ENCODE measurements around the gene C2CD2. TPM values are rescaled to one million over a fixed set of nuclear protein-coding genes. Genes with fewer than 3 reads are reported as not detected.

Gene C2CD2
- total RNA-seq, 2 experiments from 2014 or later = 7.0 to 8.8 TPM

- no peaks in the 10 kb centered on the region for H3K9me3 Mint-ChIP-seq
- DNase-seq = no peak
- CTCF ChIA-PET = interaction anchor here (0.6 kb wide), 1 partner anchor 15 kb away, joined by 4 read pairs; no protein-coding TSS in a partner anchor
- no peak overlapping the region for H3K27ac Mint-ChIP-seq
- no peaks in the 10 kb centered on the region for H3K27me3 Mint-ChIP-seq
- POLR2A ChIA-PET = interaction anchor here (0.7 kb wide), 1 partner anchor 30 kb away, joined by 3 read pairs; no protein-coding TSS in a partner anchor
- peaks cover 19% of the 10 kb centered on the region for H3K4me1 Mint-ChIP-seq
- no peak overlapping the region for H3K4me3 Mint-ChIP-seq
- no peaks in the 10 kb centered on the region for H3K36me3 Mint-ChIP-seq (ENCODE audit: low read depth)
These were observed 34.0 kb downstream of the C2CD2 start for GRCh38 chr21:41919666-41920398.

DNA sequence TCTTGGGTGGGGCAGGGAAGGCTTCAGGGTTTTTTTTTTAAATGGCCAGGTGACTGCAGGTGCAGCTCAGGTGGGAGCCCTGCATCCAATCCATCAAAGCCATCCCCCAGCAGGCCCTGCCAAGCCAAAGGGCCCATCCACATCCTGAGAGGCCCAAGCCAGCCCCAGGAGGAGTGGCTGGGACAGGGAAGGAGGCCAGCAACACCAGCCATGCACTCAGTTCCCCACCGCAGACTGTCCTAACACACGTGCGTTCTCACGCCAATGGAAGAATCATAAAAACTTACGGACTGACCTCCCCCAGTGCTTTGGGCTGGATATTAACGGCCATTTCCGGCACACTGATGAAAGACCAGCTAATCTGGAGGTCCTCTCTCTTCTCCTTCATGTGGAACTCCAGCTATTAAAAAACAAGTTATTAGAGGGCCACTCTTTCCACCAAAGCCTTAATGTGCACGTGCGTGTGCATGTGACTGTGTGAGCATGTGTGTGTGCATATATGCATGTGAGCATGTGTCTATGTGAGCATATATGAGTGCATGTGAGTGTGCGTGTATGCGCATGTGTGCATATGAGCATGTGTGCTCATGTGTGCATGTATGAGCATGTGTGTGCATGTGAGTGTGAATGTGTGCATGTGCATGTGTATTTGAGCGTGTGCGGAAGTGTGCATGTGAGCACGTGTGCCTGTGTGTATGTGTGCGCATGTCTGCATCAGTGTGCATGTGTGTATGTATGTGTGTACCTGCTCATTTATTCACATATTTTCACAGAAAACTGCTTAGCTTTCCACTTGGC is 35.1 kb downstream of the C2CD2 start:
- Mint-ChIP-seq H3K27me3 (no peaks in the 10 kb centered on the region), H3K27ac (no peak overlapping the region), H3K4me3 (no peak overlapping the region), H3K4me1 (peaks cover 10% of the 10 kb centered on the region), H3K36me3 (ENCODE audit: low read depth) (no peaks in the 10 kb centered on the region), H3K9me3 (no peaks in the 10 kb centered on the region)
- no peak for DNase-seq
- POLR2A ChIA-PET = no interaction called here
- CTCF ChIA-PET = no interaction called here

- H3K27ac Mint-ChIP-seq = no peak overlapping the region
- ChIA-PET CTCF (interaction anchor here (0.5 kb wide), 1 partner anchor 204 kb away, joined by 4 read pairs; no protein-coding TSS in a partner anchor), POLR2A (no interaction called here)
- DNase-seq = no peak
- H3K36me3 Mint-ChIP-seq (ENCODE audit: low read depth) = no peaks in the 10 kb centered on the region
- H3K4me1 Mint-ChIP-seq = peaks cover 2% of the 10 kb centered on the region
- no peaks in the 10 kb centered on the region for H3K9me3 Mint-ChIP-seq
- H3K4me3 Mint-ChIP-seq = no peak overlapping the region
- H3K27me3 Mint-ChIP-seq = no peaks in the 10 kb centered on the region
These were observed 36.3 kb downstream of the C2CD2 start for GRCh38 chr21:41917531-41917930.

DNA sequence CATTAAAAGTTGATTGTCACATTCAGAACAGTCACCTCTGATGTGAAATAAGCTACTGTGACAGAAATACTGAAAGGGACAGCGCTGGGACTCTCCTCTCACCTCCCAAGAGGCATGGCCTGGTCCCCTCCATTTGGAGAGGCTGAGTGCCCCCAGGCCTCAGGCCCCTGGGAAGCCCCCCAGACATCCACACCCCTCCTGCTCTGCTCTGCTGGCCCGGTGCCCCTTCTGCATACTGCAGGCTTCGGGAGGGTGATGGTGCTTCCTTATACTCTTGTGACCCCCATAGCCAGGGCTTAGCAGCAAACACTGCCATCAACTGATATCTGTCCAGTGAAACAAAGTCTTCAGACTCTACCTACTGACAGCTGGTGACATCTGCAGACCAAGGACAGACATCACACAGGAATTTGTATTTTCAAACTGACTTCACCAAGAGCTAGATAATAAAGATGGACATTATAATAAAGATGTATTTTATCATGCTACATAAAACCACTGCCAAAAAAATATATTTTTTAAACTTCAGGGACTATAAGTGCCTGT is 36.9 kb downstream of the C2CD2 start:
- Mint-ChIP-seq H3K4me1 (peaks cover 2% of the 10 kb centered on the region), H3K27me3 (no peaks in the 10 kb centered on the region), H3K4me3 (no peak overlapping the region), H3K9me3 (no peaks in the 10 kb centered on the region), H3K36me3 (ENCODE audit: low read depth) (no peaks in the 10 kb centered on the region), H3K27ac (no peak overlapping the region)
- no peak for DNase-seq
- ChIA-PET CTCF (no interaction called here), POLR2A (no interaction called here)

GRCh38 chr21:41914965-41915364 is 38.9 kb downstream of the C2CD2 start:
- Mint-ChIP-seq H3K9me3 (no peaks in the 10 kb centered on the region), H3K27ac (no peak overlapping the region), H3K36me3 (ENCODE audit: low read depth) (peaks cover 3% of the 10 kb centered on the region), H3K4me3 (no peak overlapping the region), H3K4me1 (no peaks in the 10 kb centered on the region), H3K27me3 (no peaks in the 10 kb centered on the region)
- POLR2A ChIA-PET = no interaction called here
- CTCF ChIA-PET = interaction anchor here (1.0 kb wide), 1 partner anchor 9 kb away, joined by 3 read pairs; no protein-coding TSS in a partner anchor
- DNase-seq = no peak

- DNase-seq = no peak
- Mint-ChIP-seq H3K36me3 (ENCODE audit: low read depth) (peaks cover 3% of the 10 kb centered on the region), H3K4me3 (no peak overlapping the region), H3K9me3 (no peaks in the 10 kb centered on the region), H3K27ac (no peak overlapping the region), H3K4me1 (no peaks in the 10 kb centered on the region), H3K27me3 (no peaks in the 10 kb centered on the region)
- ChIA-PET POLR2A (no interaction called here), CTCF (interaction anchor here (1.0 kb wide), 1 partner anchor 9 kb away, joined by 3 read pairs; no protein-coding TSS in a partner anchor)
These were observed 39.5 kb downstream of the C2CD2 start for GRCh38 chr21:41914358-41914757.

DNA sequence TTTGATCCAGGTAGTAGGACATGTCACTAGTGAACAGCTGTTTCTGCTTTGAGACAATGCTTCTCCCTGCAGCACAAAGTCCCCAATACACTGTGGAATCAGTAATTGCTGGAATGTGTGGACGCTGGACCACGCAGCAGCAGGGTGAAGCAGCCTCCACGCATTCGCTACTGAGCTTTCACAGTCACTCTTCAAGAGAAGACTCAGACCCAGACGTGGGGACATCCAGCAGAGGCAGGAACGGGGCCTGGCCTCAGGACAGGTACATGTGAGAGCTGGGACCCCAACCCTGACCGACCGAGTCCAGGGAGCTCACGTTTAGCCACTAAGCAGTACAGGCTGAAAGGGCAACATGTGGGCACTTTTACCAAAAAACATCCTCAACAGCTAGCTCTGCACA is 40.6 kb downstream of the C2CD2 start:
- no peak for DNase-seq
- Mint-ChIP-seq H3K9me3 (no peaks in the 10 kb centered on the region), H3K27ac (no peak overlapping the region), H3K4me1 (no peaks in the 10 kb centered on the region), H3K27me3 (no peaks in the 10 kb centered on the region), H3K36me3 (ENCODE audit: low read depth) (peaks cover 3% of the 10 kb centered on the region), H3K4me3 (no peak overlapping the region)
- POLR2A ChIA-PET = no interaction called here
- CTCF ChIA-PET = no interaction called here

- Mint-ChIP-seq H3K4me1 (no peaks in the 10 kb centered on the region), H3K27ac (no peak overlapping the region), H3K36me3 (ENCODE audit: low read depth) (peaks cover 3% of the 10 kb centered on the region), H3K27me3 (no peaks in the 10 kb centered on the region), H3K4me3 (no peak overlapping the region), H3K9me3 (no peaks in the 10 kb centered on the region)
- CTCF ChIA-PET = no interaction called here
- POLR2A ChIA-PET = no interaction called here
- DNase-seq = no peak
These were observed 45.0 kb downstream of the C2CD2 start for GRCh38 chr21:41908829-41909228.

GRCh38 chr21:41907496-41908258 is 46.1 kb downstream of the C2CD2 start:
- CTCF ChIA-PET = no interaction called here
- DNase-seq = no peak
- no peaks in the 10 kb centered on the region for H3K4me1 Mint-ChIP-seq
- H3K27me3 Mint-ChIP-seq = no peaks in the 10 kb centered on the region
- POLR2A ChIA-PET = no interaction called here
- no peak overlapping the region for H3K4me3 Mint-ChIP-seq
- no peak overlapping the region for H3K27ac Mint-ChIP-seq
- H3K36me3 Mint-ChIP-seq (ENCODE audit: low read depth) = peaks cover 3% of the 10 kb centered on the region
- no peaks in the 10 kb centered on the region for H3K9me3 Mint-ChIP-seq

- Mint-ChIP-seq H3K27me3 (no peaks in the 10 kb centered on the region), H3K4me1 (no peaks in the 10 kb centered on the region), H3K27ac (no peak overlapping the region), H3K36me3 (ENCODE audit: low read depth) (peaks cover 3% of the 10 kb centered on the region), H3K9me3 (no peaks in the 10 kb centered on the region), H3K4me3 (no peak overlapping the region)
- DNase-seq = no peak
- ChIA-PET POLR2A (no interaction called here), CTCF (no interaction called here)
These were observed 47.0 kb downstream of the C2CD2 start for GRCh38 chr21:41906770-41907169.

- no peaks in the 10 kb centered on the region for H3K27me3 Mint-ChIP-seq
- CTCF ChIA-PET = no interaction called here
- no peaks in the 10 kb centered on the region for H3K9me3 Mint-ChIP-seq
- no peak overlapping the region for H3K4me3 Mint-ChIP-seq
- H3K36me3 Mint-ChIP-seq (ENCODE audit: low read depth) = peaks cover 7% of the 10 kb centered on the region
- no peak overlapping the region for H3K27ac Mint-ChIP-seq
- peaks cover 27% of the 10 kb centered on the region for H3K4me1 Mint-ChIP-seq
- DNase-seq = no peak
- POLR2A ChIA-PET = interaction anchor here (0.9 kb wide), 1 partner anchor 205 kb away, joined by 3 read pairs; no protein-coding TSS in a partner anchor
These were observed 50.1 kb downstream of the C2CD2 start for GRCh38 chr21:41903559-41904351.

GRCh38 chr21:41902946-41903345 is 50.9 kb downstream of the C2CD2 start:
- DNase-seq = no peak
- Mint-ChIP-seq H3K36me3 (ENCODE audit: low read depth) (peaks cover 7% of the 10 kb centered on the region), H3K27ac (no peak overlapping the region), H3K4me1 (peaks cover 35% of the 10 kb centered on the region), H3K4me3 (no peak overlapping the region), H3K27me3 (no peaks in the 10 kb centered on the region), H3K9me3 (no peaks in the 10 kb centered on the region)
- ChIA-PET CTCF (no interaction called here), POLR2A (interaction anchor here (0.7 kb wide), 1 partner anchor 24 kb away, joined by 3 read pairs; no protein-coding TSS in a partner anchor)
